Mesendoderm (in vitro differentiated cells): ENCODE measurements around the gene FAM120A.

ENCODE experiments used
- DNase-seq: peaks from one replicate; pipeline ENCODE4 v3.0.0; 2013
- H2AK5ac ChIP-seq: 2 replicates; pipeline ENCODE4 v1.6.1; 2013; ENCODE audit warnings: low read length, inconsistent platforms
- H2BK120ac ChIP-seq: 2 replicates; pipeline ENCODE4 v1.6.1; 2013; ENCODE audit warnings: low read depth, mild to moderate bottlenecking, low read length, moderate library complexity, mixed read lengths
- H2BK15ac ChIP-seq: replicated peaks from 2 replicates; pipeline ENCODE4 v1.6.1; 2013; ENCODE audit warnings: low read depth, mild to moderate bottlenecking, moderate library complexity
- H2BK5ac ChIP-seq: 2 replicates; pipeline ENCODE4 v1.6.1; 2013; ENCODE audit warnings: low read length, inconsistent platforms
- H3K18ac ChIP-seq: 2 replicates; pipeline ENCODE4 v1.6.1; 2013; ENCODE audit warnings: mild to moderate bottlenecking, low read length, mixed read lengths
- H3K23ac ChIP-seq: one replicate; pipeline ENCODE4 v1.6.1; 2013; ENCODE audit warnings: low read length
- H3K27ac ChIP-seq: 2 replicates; pipeline ENCODE4 v1.5.1; 2013; ENCODE audit warnings: low read depth, mild to moderate bottlenecking, inconsistent platforms, low read length, moderate library complexity
- H3K27me3 ChIP-seq: 2 replicates; pipeline ENCODE4 v1.6.1; 2013; ENCODE audit warnings: low read length, control low read depth, mild to moderate bottlenecking, inconsistent platforms; ENCODE audit not compliant: insufficient read depth, poor library complexity
- H3K36me3 ChIP-seq: 2 replicates; pipeline ENCODE4 v1.6.1; 2013; ENCODE audit warnings: low read length, inconsistent platforms; ENCODE audit not compliant: control insufficient read depth, insufficient read depth
- H3K4ac ChIP-seq: one replicate; pipeline ENCODE4 v1.6.1; 2013; ENCODE audit warnings: low read depth, mild to moderate bottlenecking, low read length, moderate library complexity
- H3K4me1 ChIP-seq: 2 replicates; pipeline ENCODE4 v1.6.1; 2013; ENCODE audit warnings: low read depth, low read length, inconsistent platforms; ENCODE audit not compliant: control insufficient read depth
- H3K4me2 ChIP-seq: 2 replicates; pipeline ENCODE4 v1.6.1; 2013; ENCODE audit warnings: low read length
- H3K4me3 ChIP-seq: 2 replicates; pipeline ENCODE4 v1.5.1; 2013; ENCODE audit warnings: mild to moderate bottlenecking, low read length
- H3K56ac ChIP-seq: one replicate; pipeline ENCODE4 v1.6.1; 2013; ENCODE audit warnings: low read length
- H3K79me1 ChIP-seq: 2 replicates; pipeline ENCODE4 v1.6.1; 2013; ENCODE audit warnings: low read length, inconsistent platforms
- H3K79me2 ChIP-seq: 2 replicates; pipeline ENCODE4 v1.6.1; 2013; ENCODE audit warnings: mild to moderate bottlenecking, low read length; ENCODE audit not compliant: control insufficient read depth, insufficient read depth
- H3K9ac ChIP-seq: 2 replicates; pipeline ENCODE4 v1.6.1; 2013; ENCODE audit warnings: low read length, inconsistent platforms
- H4K5ac ChIP-seq: one replicate; pipeline ENCODE4 v1.6.1; 2013; ENCODE audit warnings: low read length
- H4K8ac ChIP-seq: one replicate; pipeline ENCODE4 v1.6.1; 2013; ENCODE audit warnings: low read depth, mild to moderate bottlenecking, control low read depth, low read length, moderate library complexity
- WGBS: extraction: QIAGEN DNeasy Blood & Tissue Kit; methylation state at CpG from one replicate; pipeline ENCODE4 v1.1.7; 2013; ENCODE audit warnings: low lambda C conversion rate, missing lambda C conversion rate; ENCODE audit not compliant: insufficient coverage; ENCODE audit errors: extremely low coverage; 5-methylcytosine and 5-hydroxymethylcytosine counted together

FAM120A gene

DNA sequence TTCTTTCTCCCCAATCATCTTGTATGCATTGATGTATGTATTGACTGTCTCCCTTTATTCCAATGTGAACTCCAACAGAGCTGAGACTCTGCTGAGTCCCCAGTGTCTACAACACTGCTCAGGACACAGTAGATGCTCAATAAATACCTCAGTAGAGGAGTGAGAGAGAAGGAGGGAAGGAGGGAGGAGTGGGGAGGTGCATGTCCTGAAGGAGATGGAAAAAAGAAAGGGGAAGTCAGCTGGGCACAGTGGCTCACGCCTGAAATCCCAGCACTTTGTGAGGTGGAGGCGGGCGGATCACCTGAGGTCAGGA lies 122.0 kb downstream of the FAM120A start:
- Histone ChIP-seq H2BK5ac (no peak overlapping the region), H3K4me2 (no peak overlapping the region), H4K5ac (no peak overlapping the region), H2BK15ac (no peak overlapping the region), H3K4ac (no peak overlapping the region), H3K4me3 (no peak overlapping the region), H3K27me3 (no peaks in the 10 kb centered on the region), H3K79me1 (no peaks in the 10 kb centered on the region), H3K27ac (no peak overlapping the region), H2BK120ac (no peak overlapping the region), H3K23ac (no peak overlapping the region), H3K79me2 (no peaks in the 10 kb centered on the region), H4K8ac (no peak overlapping the region), H2AK5ac (no peak overlapping the region), H3K4me1 (peaks cover 5% of the 10 kb centered on the region), H3K36me3 (no peaks in the 10 kb centered on the region), H3K56ac (no peak overlapping the region), H3K9ac (no peak overlapping the region), H3K18ac (no peak overlapping the region)
- DNase-seq: no peak
- no CpG with 5 or more reads among the region's 3 CpGs for WGBS

- DNase-seq: no peak
- H3K36me3 ChIP-seq: no peaks in the 10 kb centered on the region
- no peak overlapping the region for H2BK5ac ChIP-seq
- no peak overlapping the region for H3K4ac ChIP-seq
- H3K23ac ChIP-seq: no peak overlapping the region
- peaks cover 1% of the 10 kb centered on the region for H3K79me1 ChIP-seq
- no peak overlapping the region for H3K27ac ChIP-seq
- H3K79me2 ChIP-seq: no peaks in the 10 kb centered on the region
- H3K27me3 ChIP-seq: no peaks in the 10 kb centered on the region
- H2BK15ac ChIP-seq: no peak overlapping the region
- no peak overlapping the region for H3K4me3 ChIP-seq
- peaks cover 5% of the 10 kb centered on the region for H3K4me1 ChIP-seq
- no peak overlapping the region for H2AK5ac ChIP-seq
- no peak overlapping the region for H3K4me2 ChIP-seq
- no peak overlapping the region for H3K56ac ChIP-seq
- H3K9ac ChIP-seq: no peak overlapping the region
- no peak overlapping the region for H2BK120ac ChIP-seq
- H4K8ac ChIP-seq: no peak overlapping the region
- H4K5ac ChIP-seq: no peak overlapping the region
- WGBS: no CpG with 5 or more reads among the region's 9 CpGs
- no peak overlapping the region for H3K18ac ChIP-seq
Observed at GRCh38 chr9:93574091-93574899, 122.8 kb downstream of the FAM120A start.

- no peaks in the 10 kb centered on the region for H3K79me2 ChIP-seq
- peaks cover 6% of the 10 kb centered on the region for H3K79me1 ChIP-seq
- H3K36me3 ChIP-seq: no peaks in the 10 kb centered on the region
- no CpG with 5 or more reads among the region's 30 CpGs for WGBS
- peak overlapping the region; percentile 84 for H3K9ac ChIP-seq
- H3K18ac ChIP-seq: peak overlapping the region; percentile 98
- H3K4me3 ChIP-seq: peak overlapping the region; percentile 51
- H4K5ac ChIP-seq: no peak overlapping the region
- H2BK15ac ChIP-seq: no peak overlapping the region
- peak overlapping the region; percentile 89 for H3K23ac ChIP-seq
- H2BK120ac ChIP-seq: no peak overlapping the region
- H3K27me3 ChIP-seq: no peaks in the 10 kb centered on the region
- no peak overlapping the region for H2BK5ac ChIP-seq
- H2AK5ac ChIP-seq: no peak overlapping the region
- peaks cover 5% of the 10 kb centered on the region for H3K4me1 ChIP-seq
- H3K4ac ChIP-seq: no peak overlapping the region
- H3K4me2 ChIP-seq: peak overlapping the region; percentile 79
- H4K8ac ChIP-seq: no peak overlapping the region
- peak; percentile 23 for DNase-seq
- H3K27ac ChIP-seq: no peak overlapping the region
- peak overlapping the region; percentile 87 for H3K56ac ChIP-seq
Observed at GRCh38 chr9:93574900-93575795, 123.7 kb downstream of the FAM120A start.

- Histone ChIP-seq H3K4me3 (peak overlapping the region; percentile 51), H3K79me1 (peaks cover 10% of the 10 kb centered on the region), H3K4ac (peak overlapping the region; percentile 96), H3K36me3 (no peaks in the 10 kb centered on the region), H3K18ac (peak overlapping the region; percentile 98), H3K23ac (no peak overlapping the region), H3K4me2 (peak overlapping the region; percentile 79), H3K56ac (peak overlapping the region; percentile 87), H3K79me2 (no peaks in the 10 kb centered on the region), H2BK15ac (no peak overlapping the region), H4K5ac (no peak overlapping the region), H4K8ac (peak overlapping the region; percentile 91), H3K27ac (no peak overlapping the region), H3K9ac (peak overlapping the region; percentile 84), H2BK120ac (peak overlapping the region; percentile 51), H3K27me3 (no peaks in the 10 kb centered on the region), H2AK5ac (no peak overlapping the region), H2BK5ac (no peak overlapping the region), H3K4me1 (peaks cover 5% of the 10 kb centered on the region)
- DNase-seq: peak; percentile 37
- no CpG with 5 or more reads among the region's 26 CpGs for WGBS
Observed at GRCh38 chr9:93575796-93576257, 124.3 kb downstream of the FAM120A start.

- H3K56ac ChIP-seq: peak within 1 kb of the TSS; percentile 96
- no peak within 1 kb of the TSS for H4K5ac ChIP-seq
- H3K4me3 ChIP-seq: peak within 1 kb of the TSS; percentile 61
- H3K4ac ChIP-seq: peak within 1 kb of the TSS; percentile 96
- WGBS: no CpG with 5 or more reads among the region's 140 CpGs
- peak within 1 kb of the TSS; percentile 51 for H2BK120ac ChIP-seq
- peak within 1 kb of the TSS; percentile 84 for H3K9ac ChIP-seq
- H3K79me1 ChIP-seq: peaks cover 14% of the 10 kb centered on the region
- no peaks in the 10 kb centered on the region for H3K27me3 ChIP-seq
- peak within 1 kb of the TSS; percentile 79 for H3K4me2 ChIP-seq
- no peak within 1 kb of the TSS for H2BK5ac ChIP-seq
- H3K18ac ChIP-seq: peak within 1 kb of the TSS; percentile 98
- peaks cover 2% of the 10 kb centered on the region for H3K79me2 ChIP-seq
- peaks cover 5% of the 10 kb centered on the region for H3K4me1 ChIP-seq
- DNase-seq: peak; percentile 19
- no peak within 1 kb of the TSS for H2BK15ac ChIP-seq
- H3K23ac ChIP-seq: peak within 1 kb of the TSS; percentile 89
- H2AK5ac ChIP-seq: no peak within 1 kb of the TSS
- H4K8ac ChIP-seq: peak within 1 kb of the TSS; percentile 91
- no peak within 1 kb of the TSS for H3K27ac ChIP-seq
- H3K36me3 ChIP-seq: no peaks in the 10 kb centered on the region
Observed at GRCh38 chr9:93576258-93577077, 125.0 kb downstream of the FAM120A start, which contains the start of gene PHF2. PHF2 (plus strand) TSS chr9:93576584; CDS start chr9:93576774, 190 bp downstream.
